NB4 (cell line): ENCODE results near the gene DNAJC13.

Experiments
- DNase-seq: peaks from one replicate; pipeline ENCODE4 v3.0.0; 2010; ENCODE audit warnings: low read depth
- H3K4me3 ChIP-seq: one replicate; pipeline ENCODE4 v1.5.1; 2011; ENCODE audit warnings: mild to moderate bottlenecking, low read depth, low read length, moderate library complexity
- CTCF ChIP-seq: IDR thresholded peaks from one replicate; pipeline ENCODE4 v1.5.1; 2012; ENCODE audit warnings: low read depth, low read length
- MAX ChIP-seq: IDR thresholded peaks from 2 replicates; pipeline ENCODE4 v1.6.1; 2011; ENCODE audit warnings: low read depth, low read length
- MYC ChIP-seq: IDR thresholded peaks from 2 replicates; pipeline ENCODE4 v1.6.1; 2011; ENCODE audit warnings: low read depth, low read length
- POLR2A ChIP-seq: IDR thresholded peaks from 2 replicates; pipeline ENCODE4 v1.6.1; 2011; ENCODE audit warnings: mild to moderate bottlenecking; ENCODE audit not compliant: insufficient read length; ENCODE audit errors: extremely low read depth

The DNAJC13 gene

GRCh38 chr3:132404276-132404675 is 13.0 kb upstream of the DNAJC13 start:
- peak; percentile 66 for DNase-seq
- TF ChIP-seq POLR2A (no peak), MAX (no peak), MYC (no peak), CTCF (no peak)
- H3K4me3 ChIP-seq: no peak overlapping the region

GRCh38 chr3:132405188-132405587 is 12.1 kb upstream of the DNAJC13 start:
- no peak overlapping the region for H3K4me3 ChIP-seq
- no peak for TF ChIP-seq MYC
- TF ChIP-seq POLR2A: no peak
- no peak for TF ChIP-seq MAX
- no peak for TF ChIP-seq CTCF
- DNase-seq: no peak

GRCh38 chr3:132405609-132406299 is 11.5 kb upstream of the DNAJC13 start:
- H3K4me3 ChIP-seq: no peak overlapping the region
- no peak for TF ChIP-seq POLR2A
- no peak for TF ChIP-seq MAX
- no peak for TF ChIP-seq CTCF
- no peak for TF ChIP-seq MYC
- DNase-seq: no peak

GRCh38 chr3:132406587-132406986 is 10.7 kb upstream of the DNAJC13 start:
- no peak overlapping the region for H3K4me3 ChIP-seq
- TF ChIP-seq CTCF (no peak), MYC (no peak), MAX (no peak), POLR2A (no peak)
- no peak for DNase-seq

GRCh38 chr3:132407025-132407424 is 10.3 kb upstream of the DNAJC13 start:
- H3K4me3 ChIP-seq: no peak overlapping the region
- DNase-seq: no peak
- TF ChIP-seq MYC (no peak), POLR2A (no peak), CTCF (no peak)

- H3K4me3 ChIP-seq: no peak overlapping the region
- no peak for TF ChIP-seq POLR2A
- DNase-seq: no peak
Observed at GRCh38 chr3:132414841-132415240, 2.5 kb upstream of the DNAJC13 start.

- H3K4me3 ChIP-seq: no peak overlapping the region
- no peak for TF ChIP-seq MAX
- DNase-seq: no peak
Observed at GRCh38 chr3:132416161-132416560, 1.1 kb upstream of the DNAJC13 start.
